ENCODE data around the gene CDKN1B. TPM values are rescaled to one million over a fixed set of nuclear protein-coding genes. Genes with fewer than 3 reads are reported as not detected.

The CDKN1B gene
- total and polyA plus RNA-seq, 2 of the 4 experiments (the other 2 are of a cell fraction), result 13.9 to 17.4 TPM

GRCh38 chr12:12685305-12685704 is 31.9 kb upstream of the CDKN1B start:
- Histone ChIP-seq H3K9me1 (ENCODE audit: insufficient read depth, low read length) (no peaks in the 10 kb centered on the region; the same call in 1 of the 2 replicates), H3K9me3 (ENCODE audit: control insufficient read depth, insufficient read depth, low read length) (no peaks in the 10 kb centered on the region), H3K4me3 (ENCODE audit: insufficient read depth, low read depth, low read length) (no peak overlapping the region), H3K79me1 (ENCODE audit: low read depth in 1 of 2, low read length in 2 of 2) (no peaks in the 10 kb centered on the region), H2BK15ac (ENCODE audit: low read depth, low read length) (no peak overlapping the region), H3K4me1 (ENCODE audit: control insufficient read depth, insufficient read depth, low read length) (peaks cover 2% of the 10 kb centered on the region; the same call in 1 of the 2 replicates), H3K56ac (ENCODE audit: extremely low read depth, insufficient read depth, low read length) (no peak overlapping the region), H3K18ac (ENCODE audit: low read depth, low read length) (no peak overlapping the region), H4K20me1 (ENCODE audit: insufficient read depth, low read length) (no peaks in the 10 kb centered on the region), H3K23ac (ENCODE audit: low read depth, low read length) (no peak overlapping the region), H4K8ac (ENCODE audit: low read depth in 2 of 2, low read length in 2 of 2) (no peak overlapping the region), H2BK5ac (ENCODE audit: low read depth, low read length, poor library complexity, severe bottlenecking) (no peak overlapping the region), H3K27ac (ENCODE audit: insufficient read depth, low read length) (no peak overlapping the region), H2AK9ac (replicated peaks; ENCODE audit: low read depth, low read length, poor library complexity) (no peak overlapping the region), H4K5ac (ENCODE audit: low read depth, low read length) (no peak overlapping the region), H2BK120ac (ENCODE audit: low read depth, low read length) (no peak overlapping the region), H3K4ac (ENCODE audit: low read depth, low read length) (no peak overlapping the region), H2AK5ac (ENCODE audit: low read depth, low read length) (no peak overlapping the region), H3K14ac (replicated peaks; ENCODE audit: low read depth, low read length) (no peak overlapping the region), H2BK20ac (ENCODE audit: low read depth, low read length) (no peak overlapping the region), H3K27me3 (ENCODE audit: control insufficient read depth, insufficient read depth, low read length) (peaks cover 13% of the 10 kb centered on the region), H3K36me3 (ENCODE audit: control insufficient read depth, insufficient read depth, low read length) (no peaks in the 10 kb centered on the region), H2AFZ (replicated peaks; ENCODE audit: low read length, poor library complexity) (no peak overlapping the region), H4K91ac (ENCODE audit: insufficient read depth, low read depth, low read length) (no peak overlapping the region), H3K4me2 (ENCODE audit: low read depth, low read length) (no peak overlapping the region), H3K9ac (ENCODE audit: low read depth, low read length) (no peak overlapping the region)
- ATAC-seq (ENCODE audit: low read depth), result no peak
- no peak for DNase-seq
- 0% methylated on average over 1 of the region's 4 CpGs; no CpG with 5 or more reads in 1 of the 2 experiments for WGBS, 2 experiments (ENCODE audit: extremely low coverage in 2 of 2, insufficient read length in 1 of 2)
- ChIA-PET POLR2A (ENCODE audit: unreplicated experiment) (no interaction called here), CTCF (interaction anchor here (0.6 kb wide), 1 partner anchor 25 kb away, joined by 4 read pairs; no protein-coding TSS in a partner anchor)
- BruUV-seq (replicated peaks), result no TSS peak
- intact Hi-C loops (cut with micrococcal nuclease), result no loop called here
- dilution Hi-C loops (cut with HindIII; ENCODE audit: low sequenced_read_pairs, unreplicated experiment), result no loop called here
- TF ChIP-seq MXI1 (IDR thresholded peaks at IDR 0.05; ENCODE audit: borderline replicate concordance, low read depth, low read length) (no peak), CHD1 (IDR thresholded peaks at IDR 0.05; ENCODE audit: low read depth, low read length) (no peak), MAFK (IDR thresholded peaks at IDR 0.05; ENCODE audit: low read depth, low read length) (no peak), MAZ (IDR thresholded peaks at IDR 0.05; ENCODE audit: borderline replicate concordance, low read depth, low read length) (no peak), NFE2L2 (IDR thresholded peaks at IDR 0.05; ENCODE audit: low read depth, low read length) (no peak), USF2 (IDR thresholded peaks at IDR 0.05; ENCODE audit: low read depth, low read length) (no peak), RFX5 (IDR thresholded peaks at IDR 0.05; ENCODE audit: low read depth, low read length) (no peak), FOS (IDR thresholded peaks at IDR 0.05; ENCODE audit: low read depth, low read length) (no peak), ELK1 (IDR thresholded peaks at IDR 0.05; ENCODE audit: borderline replicate concordance, low read depth, low read length) (no peak), RAD21 (IDR thresholded peaks at IDR 0.05; ENCODE audit: low read length) (no peak), SMC3 (IDR thresholded peaks at IDR 0.05; ENCODE audit: low read depth, low read length) (no peak), RCOR1 (IDR thresholded peaks at IDR 0.05; ENCODE audit: insufficient replicate concordance, low read length) (no peak), CEBPB (IDR thresholded peaks at IDR 0.05; ENCODE audit: low read depth, low read length) (no peak)
- in situ Hi-C loops (cut with MboI; ENCODE audit: low sequenced_read_pairs), result no loop called here
